ENCODE data around the gene AMH.
A peak's percentile ranks its signal among the peaks of the same experiment; 100 is the strongest.

AMH gene

GRCh38 chr19:2235381-2236063, 13.6 kb upstream of the AMH start:
- no peak for DNase-seq (ENCODE audit: low spot score)

GRCh38 chr19:2236064-2236313, 13.1 kb upstream of the AMH start:
- DNase-seq (ENCODE audit: low spot score) = no peak

- peak; percentile 97 for DNase-seq (ENCODE audit: low spot score)
These were observed 12.6 kb upstream of the AMH start, which contains the start of the genes PLEKHJ1 and SF3A2 for GRCh38 chr19:2236314-2237050. Gene PLEKHJ1 (minus strand): TSS chr19:2236329. CDS start chr19:2236248, 81 bp downstream. Gene SF3A2 (plus strand): TSS chr19:2236824. CDS start chr19:2243419, 6,595 bp downstream.

- DNase-seq (ENCODE audit: low spot score) = no peak
These were observed 11.9 kb upstream of the AMH start for GRCh38 chr19:2237051-2237868.

GRCh38 chr19:2237869-2238153, 11.3 kb upstream of the AMH start:
- DNase-seq (ENCODE audit: low spot score) = no peak

- peak; percentile 39 for DNase-seq (ENCODE audit: low spot score)
These were observed 9.9 kb upstream of the AMH start for GRCh38 chr19:2239173-2239572.

GRCh38 chr19:2239771-2240770, 9.1 kb upstream of the AMH start:
- DNase-seq (ENCODE audit: low spot score) = no peak

GRCh38 chr19:2240881-2241760, 8.0 kb upstream of the AMH start:
- DNase-seq (ENCODE audit: low spot score) = no peak

- no peak for DNase-seq (ENCODE audit: low spot score)
These were observed 7.0 kb upstream of the AMH start for GRCh38 chr19:2242092-2242537.

- DNase-seq (ENCODE audit: low spot score) = no peak
These were observed 6.3 kb upstream of the AMH start for GRCh38 chr19:2242816-2243215.

- no peak for DNase-seq (ENCODE audit: low spot score)
These were observed 5.6 kb upstream of the AMH start for GRCh38 chr19:2243274-2244124.

- DNase-seq (ENCODE audit: low spot score) = no peak
These were observed 5.1 kb upstream of the AMH start for GRCh38 chr19:2244125-2244411.

GRCh38 chr19:2244486-2244885, 4.6 kb upstream of the AMH start:
- DNase-seq (ENCODE audit: low spot score) = no peak

- DNase-seq (ENCODE audit: low spot score) = no peak
These were observed 3.9 kb upstream of the AMH start for GRCh38 chr19:2245273-2245672.

GRCh38 chr19:2246014-2246620, 3.0 kb upstream of the AMH start:
- no peak for DNase-seq (ENCODE audit: low spot score)

GRCh38 chr19:2246801-2247361, 2.2 kb upstream of the AMH start:
- no peak for DNase-seq (ENCODE audit: low spot score)

- no peak for DNase-seq (ENCODE audit: low spot score)
These were observed 1.6 kb upstream of the AMH start for GRCh38 chr19:2247433-2248101.

GRCh38 chr19:2248136-2249009, 750 bp upstream of the AMH start:
- DNase-seq (ENCODE audit: low spot score) = no peak
